ENCODE data around the gene OR7A5.

OR7A5 gene

GRCh38 chr19:14835011-14835410, at the start of gene OR7A5, which contains the start of gene OR7C1:
Gene OR7A5 (minus strand): TSS chr19:14835185. CDS start chr19:14828241, 6,944 bp downstream.
Gene OR7C1 (minus strand): TSS chr19:14835185. CDS start chr19:14800136, 35,049 bp downstream.
- FAIRE-seq, result no peak
- no peak for DNase-seq (ENCODE audit: insufficient read length, low spot score)
- no peak for TF ChIP-seq CTCF (IDR thresholded peaks at IDR 0.05; ENCODE audit: insufficient read depth, missing control alignments)

GRCh38 chr19:14871619-14872230, 36.7 kb upstream of the OR7A5 start:
- TF ChIP-seq CTCF (IDR thresholded peaks at IDR 0.05; ENCODE audit: insufficient read depth, missing control alignments), result peak; percentile 49
- DNase-seq (ENCODE audit: insufficient read length, low spot score), result no peak
- no peak for FAIRE-seq

- DNase-seq (ENCODE audit: insufficient read length, low spot score) (no peak), FAIRE-seq (no peak)
- TF ChIP-seq CTCF (IDR thresholded peaks at IDR 0.05; ENCODE audit: insufficient read depth, missing control alignments), result no peak
Measured at GRCh38 chr19:14868497-14868896, 33.5 kb upstream of the OR7A5 start.

- FAIRE-seq (no peak), DNase-seq (ENCODE audit: insufficient read length, low spot score) (no peak)
- TF ChIP-seq CTCF (IDR thresholded peaks at IDR 0.05; ENCODE audit: insufficient read depth, missing control alignments), result no peak
Measured at GRCh38 chr19:14848822-14849221, 13.8 kb upstream of the OR7A5 start, which contains the start of gene OR7A10. Gene OR7A10 (minus strand): TSS chr19:14848922. CDS start chr19:14841877, 7,045 bp downstream.

GRCh38 chr19:14843578-14843977, 8.6 kb upstream of the OR7A5 start:
- FAIRE-seq (no peak), DNase-seq (ENCODE audit: insufficient read length, low spot score) (no peak)
- no peak for TF ChIP-seq CTCF (IDR thresholded peaks at IDR 0.05; ENCODE audit: insufficient read depth, missing control alignments)

GRCh38 chr19:14843169-14843568, 8.2 kb upstream of the OR7A5 start:
- DNase-seq (ENCODE audit: insufficient read length, low spot score) (no peak), FAIRE-seq (no peak)
- TF ChIP-seq CTCF (IDR thresholded peaks at IDR 0.05; ENCODE audit: insufficient read depth, missing control alignments), result no peak

GRCh38 chr19:14840206-14840605, 5.2 kb upstream of the OR7A5 start:
- DNase-seq (ENCODE audit: insufficient read length, low spot score) (no peak), FAIRE-seq (no peak)
- no peak for TF ChIP-seq CTCF (IDR thresholded peaks at IDR 0.05; ENCODE audit: insufficient read depth, missing control alignments)

Data from D721Med (cell line).